Gastrocnemius medialis (tissue), 4 donors: ENCODE measurements around the gene POLH.
A peak's percentile ranks its signal among the peaks of the same experiment; 100 is the strongest.

ENCODE experiments used
- CTCF ChIP-seq, 5 experiments: fragments of 450-650 bp in 3 of 5; fragments of 200-600 bp in 2 of 5; sonication (generic) in 2 of 5; IDR thresholded peaks in 4 of 5; conservative IDR thresholded peaks in 1 of 5; 1 replicate in 4 of 5; 2 replicates in 1 of 5; pipeline ENCODE4 v1.5.1; 2016 to 2019; ENCODE audit warnings: antibody characterized with exemption in 5 of 5, mild to moderate bottlenecking in 3 of 5, moderate library complexity in 3 of 5
- POLR2A ChIP-seq, 2 donors: fragments of 450-650 bp; IDR thresholded peaks; one replicate each; pipeline ENCODE4 v1.6.1; 2017; ENCODE audit warnings: antibody characterized with exemption in 2 of 2, mild to moderate bottlenecking in 2 of 2, moderate library complexity in 2 of 2

- peak; percentile 98 for TF ChIP-seq POLR2A (IDR thresholded peaks at IDR 0.05)
- no peak for TF ChIP-seq CTCF (IDR thresholded peaks at IDR 0.05 in 4 of 5, conservative IDR thresholded peaks at IDR 0.05 in 1 of 5)
Observed at GRCh38 chr6:43575772-43576551, at the start of gene POLH, which contains the start of gene XPO5.
